ENCODE results near the gene SLC15A5.

The SLC15A5 gene

DNA sequence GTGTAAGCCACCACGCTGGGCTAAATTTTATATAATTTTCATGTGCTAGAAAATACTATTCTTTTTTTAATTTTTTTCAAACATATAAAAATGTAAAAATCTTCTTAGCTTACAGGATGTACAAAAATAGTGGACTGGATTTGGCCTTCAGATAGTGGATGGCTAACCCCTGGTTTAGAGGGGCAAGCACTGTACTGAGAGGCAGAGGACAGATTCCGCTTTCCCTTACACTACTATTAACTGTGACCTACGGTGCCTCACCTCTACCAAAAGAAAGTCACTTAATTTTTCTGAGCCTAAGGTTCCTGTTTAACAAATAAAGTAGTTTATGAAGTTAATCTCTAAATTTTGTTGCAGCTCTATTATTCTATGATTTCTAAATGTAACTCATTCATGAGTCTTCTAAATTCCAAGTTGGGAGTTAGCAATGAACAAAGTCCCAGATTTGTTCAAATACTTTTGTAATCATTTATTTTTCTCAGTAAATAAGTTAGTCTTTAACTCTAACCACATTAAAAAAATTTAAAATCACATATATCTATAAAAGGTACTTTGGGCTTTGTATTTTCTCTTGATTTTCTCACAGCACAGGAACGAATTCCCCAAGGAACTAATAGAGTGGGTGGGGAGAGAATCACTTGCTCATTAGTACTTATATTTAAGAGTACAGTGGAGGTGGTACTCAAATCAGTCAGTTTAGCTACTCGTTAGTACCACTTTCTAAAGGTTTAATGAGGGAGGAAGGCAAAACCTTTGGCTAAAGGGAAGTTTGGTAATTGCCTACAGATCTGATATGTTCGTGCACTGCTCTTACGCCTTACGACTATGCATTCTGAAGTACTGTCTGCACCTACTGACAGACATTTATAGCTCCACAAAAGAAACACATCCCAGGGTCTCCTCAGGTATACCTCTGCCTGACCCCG lies 33.7 kb downstream of the SLC15A5 start:
- TF ChIP-seq CTCF (IDR thresholded peaks at IDR 0.05; ENCODE audit: low read depth, low read length): no peak
- H3K4me3 ChIP-seq (ENCODE audit: low read depth, low read length): no peak overlapping the region

DNA sequence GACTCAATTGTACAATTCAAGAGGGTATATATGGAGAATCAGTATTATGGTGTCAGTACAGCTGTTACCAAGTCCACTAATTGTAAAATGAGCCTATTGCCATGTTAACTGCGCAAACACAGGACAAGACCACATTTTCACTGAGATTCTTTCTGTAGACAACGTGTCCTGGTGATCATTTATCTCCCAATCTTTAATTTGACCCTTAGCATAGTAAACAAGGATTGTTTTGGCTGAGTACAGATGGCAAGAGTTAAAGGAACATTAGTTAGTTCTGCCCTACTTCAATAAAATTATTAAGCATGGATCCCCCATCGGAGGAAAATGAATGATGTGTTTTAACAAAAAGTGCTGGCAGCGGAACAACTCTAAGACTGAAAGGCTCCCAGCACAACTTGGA lies 36.1 kb downstream of the SLC15A5 start:
- no peak for TF ChIP-seq CTCF (IDR thresholded peaks at IDR 0.05; ENCODE audit: low read depth, low read length)
- no peak overlapping the region for H3K4me3 ChIP-seq (ENCODE audit: low read depth, low read length)

GRCh38 chr12:16238661-16239060 lies 38.8 kb downstream of the SLC15A5 start:
- TF ChIP-seq CTCF (IDR thresholded peaks at IDR 0.05; ENCODE audit: low read depth, low read length): no peak
- no peak overlapping the region for H3K4me3 ChIP-seq (ENCODE audit: low read depth, low read length)

DNA sequence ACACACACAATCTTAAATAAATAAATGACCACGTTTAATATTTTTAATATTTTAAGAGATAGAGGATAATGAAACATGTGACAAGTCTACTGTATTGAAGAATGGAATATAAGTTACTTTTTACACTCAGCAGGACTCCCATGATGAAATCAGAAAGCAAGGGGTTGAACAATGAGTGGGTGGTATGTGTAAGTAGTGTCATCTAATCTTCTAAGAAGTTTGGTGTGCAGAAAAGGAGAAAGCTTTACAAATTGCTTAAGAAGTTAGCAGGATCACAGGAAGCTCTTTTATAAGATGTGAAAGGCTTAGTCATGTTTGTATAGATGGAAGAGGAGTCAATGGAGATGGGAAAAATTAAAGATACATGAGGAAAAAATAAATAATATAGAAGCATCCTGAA lies 47.8 kb downstream of the SLC15A5 start:
- TF ChIP-seq CTCF (IDR thresholded peaks at IDR 0.05; ENCODE audit: low read depth, low read length): no peak
- no peak overlapping the region for H3K4me3 ChIP-seq (ENCODE audit: low read depth, low read length)

DNA sequence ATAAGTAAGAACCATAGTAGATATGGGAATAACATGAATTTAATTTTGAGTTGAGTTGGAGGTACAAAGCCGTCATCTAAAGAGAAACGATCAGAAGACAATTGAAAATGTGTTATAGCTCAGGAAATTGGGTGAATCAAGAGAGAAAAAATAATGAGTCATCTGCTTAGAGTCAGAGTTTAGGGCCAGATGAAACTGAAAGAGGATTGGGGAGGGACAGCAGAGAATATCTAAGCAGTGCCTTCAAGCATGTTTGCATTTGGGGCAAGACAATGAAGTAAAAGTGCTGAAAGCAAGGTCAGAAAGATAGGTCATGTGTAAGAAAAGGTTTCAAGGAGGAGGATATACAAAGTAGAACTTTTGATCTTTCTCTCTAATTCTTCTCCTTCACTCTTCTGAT lies 49.4 kb downstream of the SLC15A5 start:
- no peak overlapping the region for H3K4me3 ChIP-seq (ENCODE audit: low read depth, low read length)
- no peak for TF ChIP-seq CTCF (IDR thresholded peaks at IDR 0.05; ENCODE audit: low read depth, low read length)

DNA sequence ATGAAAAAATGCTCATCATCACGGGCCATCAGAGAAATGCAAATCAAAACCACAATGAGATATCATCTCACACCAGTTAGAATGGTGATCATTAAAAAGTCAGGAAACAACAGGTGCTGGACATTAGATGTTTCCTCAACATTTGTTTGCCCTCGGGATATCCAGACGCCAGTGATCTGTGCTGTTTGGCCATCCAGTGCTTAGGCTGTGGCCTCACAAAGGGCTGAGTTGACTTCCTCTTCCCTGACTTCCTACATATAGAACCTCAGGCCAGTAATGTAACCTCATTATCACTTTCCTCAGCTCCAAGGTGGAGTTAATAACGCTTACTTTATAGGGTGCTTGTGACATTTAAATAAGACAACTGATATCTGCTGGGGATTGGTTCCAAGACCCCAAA lies 51.8 kb downstream of the SLC15A5 start:
- no peak for TF ChIP-seq CTCF (IDR thresholded peaks at IDR 0.05; ENCODE audit: low read depth, low read length)
- no peak overlapping the region for H3K4me3 ChIP-seq (ENCODE audit: low read depth, low read length)

DNA sequence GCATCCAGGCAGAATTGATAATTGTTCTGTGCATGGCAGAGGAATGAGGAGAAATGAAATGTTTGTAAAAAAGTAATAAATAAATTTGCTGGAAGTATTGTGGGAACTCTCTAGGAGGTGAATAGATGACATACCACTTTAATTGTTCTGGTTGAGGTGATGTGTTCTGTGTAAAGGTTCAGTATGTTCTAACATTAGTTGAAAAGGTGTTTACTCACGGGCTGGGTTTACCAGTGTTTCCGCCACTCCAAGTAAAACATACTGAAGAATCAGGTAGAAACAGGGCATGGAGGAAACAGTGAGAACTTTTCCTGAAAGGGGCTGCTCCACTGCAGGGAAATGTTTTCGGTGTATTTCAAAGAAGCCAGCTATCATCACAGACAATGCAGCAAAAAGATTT lies 53.3 kb downstream of the SLC15A5 start:
- TF ChIP-seq CTCF (IDR thresholded peaks at IDR 0.05; ENCODE audit: low read depth, low read length): no peak
- H3K4me3 ChIP-seq (ENCODE audit: low read depth, low read length): no peak overlapping the region
